Measurements from ENCODE around the gene AIRE. TPM values are rescaled to one million over a fixed set of nuclear protein-coding genes. Genes with fewer than 3 reads are reported as not detected.

The AIRE gene
- total and polyA plus RNA-seq, 2 of the 13 experiments (the other 11 are each of a cell fraction or from before 2014, with no cell fraction given) = not detected

DNA sequence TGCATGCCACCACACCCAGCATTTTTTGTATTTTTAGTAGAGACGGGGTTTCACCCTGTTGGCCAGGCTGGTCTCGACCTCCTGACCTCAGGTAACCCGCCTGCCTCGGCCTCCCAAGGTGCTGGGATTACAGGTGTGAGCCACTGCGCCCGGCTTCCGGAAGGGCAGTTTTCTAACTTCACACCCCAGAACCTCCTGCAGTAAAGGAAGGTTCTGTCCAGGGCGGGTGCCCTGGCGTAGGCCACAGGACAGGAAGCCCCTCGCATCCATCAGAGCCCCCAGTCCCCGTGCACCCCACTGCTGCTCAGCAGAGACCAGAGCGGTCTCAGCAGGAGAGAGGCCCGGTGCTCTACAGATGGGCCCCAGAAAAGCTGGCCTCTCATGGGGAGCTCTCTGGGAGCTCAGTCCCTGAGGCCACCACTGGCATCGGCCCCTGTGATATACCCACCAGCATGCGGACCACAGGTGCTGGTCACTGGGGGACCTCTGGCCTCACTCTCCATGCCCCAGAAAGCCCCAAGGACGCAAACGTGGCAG is 19.9 kb upstream of the AIRE start:
- FAIRE-seq (no peak), ATAC-seq (no peak), DNase-seq (ENCODE audit: low spot score) (no peak)
- TF ChIP-seq MYPOP (CRISPR knock-in tag; IDR thresholded peaks at IDR 0.05) (no peak), ASH2L (IDR thresholded peaks at IDR 0.05; ENCODE audit: insufficient read length, low read depth, low read length) (no peak), KLF12 (CRISPR knock-in tag; IDR thresholded peaks at IDR 0.05; ENCODE audit: borderline replicate concordance) (no peak), ZBTB20 (CRISPR knock-in tag; IDR thresholded peaks at IDR 0.05; ENCODE audit: borderline replicate concordance, low read depth) (no peak), ZNF614 (CRISPR knock-in tag; IDR thresholded peaks at IDR 0.05; ENCODE audit: borderline replicate concordance) (no peak), GATAD2A (CRISPR knock-in tag; IDR thresholded peaks at IDR 0.05) (no peak), ZNF768 (CRISPR knock-in tag; IDR thresholded peaks at IDR 0.05) (no peak)
- Histone ChIP-seq H3K4me3 (replicated peaks in 1 of 3; ENCODE audit: insufficient read depth in 1 of 3, low read depth in 2 of 3, low read length in 3 of 3) (no peak overlapping the region), H3K4me1 (ENCODE audit: insufficient read depth, low read length) (peaks cover 31% of the 10 kb centered on the region), H4K20me1 (ENCODE audit: insufficient read depth, low read length) (no peaks in the 10 kb centered on the region), H3K9me3 (ENCODE audit: low read length) (no peaks in the 10 kb centered on the region), H3K27me3 (ENCODE audit: control insufficient read depth in 1 of 2, insufficient read depth in 2 of 2, low read length in 2 of 2) (peaks cover 1 to 10% of the 10 kb centered on the region in 2 experiments; a peak in 2 of 5 replicates), H3K79me2 (ENCODE audit: insufficient read depth, low read length) (no peaks in the 10 kb centered on the region), H2AFZ (ENCODE audit: low read length) (no peak overlapping the region), H3K9ac (ENCODE audit: insufficient read depth, low read depth, low read length) (no peak overlapping the region), H3K4me2 (ENCODE audit: low read depth, low read length) (no peak overlapping the region), H3K36me3 (replicated peaks in 1 of 2; ENCODE audit: control insufficient read depth in 1 of 2, insufficient read depth in 2 of 2, low read length in 2 of 2) (no peaks in the 10 kb centered on the region), H3K27ac (ENCODE audit: extremely low read length, insufficient read depth, low read length) (no peak overlapping the region)
- WGBS (ENCODE audit: low lambda C conversion rate) = 53% methylated on average over 9 of the region's 17 CpGs
- CTCF ChIA-PET (ENCODE audit: low intra/inter-chr PET ratio, low total read pairs) = no interaction called here
- in situ Hi-C loops (cut with HindIII; ENCODE audit: extremely low pct_ligation_motif_present, low pct_unique_long_range_greater_than_20kb) (no loop called here), intact Hi-C loops (cut with micrococcal nuclease; ENCODE audit: unreplicated experiment) (no loop called here)
- no TSS peak for BruUV-seq (replicated peaks)
- POLR2A ChIA-PET = no interaction called here

GRCh38 chr21:44267655-44268142 is 18.0 kb upstream of the AIRE start:
- CTCF ChIA-PET (ENCODE audit: low intra/inter-chr PET ratio, low total read pairs) = no interaction called here
- BruUV-seq (replicated peaks) = no TSS peak
- ATAC-seq (peak; percentile 87), DNase-seq (ENCODE audit: low spot score) (peak; percentile 35), FAIRE-seq (no peak)
- Histone ChIP-seq H3K9me3 (ENCODE audit: low read length) (no peaks in the 10 kb centered on the region), H2AFZ (ENCODE audit: low read length) (no peak overlapping the region), H3K79me2 (ENCODE audit: insufficient read depth, low read length) (no peaks in the 10 kb centered on the region), H3K9ac (ENCODE audit: insufficient read depth, low read depth, low read length) (no peak overlapping the region), H4K20me1 (ENCODE audit: insufficient read depth, low read length) (no peaks in the 10 kb centered on the region), H3K4me2 (ENCODE audit: low read depth, low read length) (peak overlapping the region; percentile 42), H3K4me1 (ENCODE audit: insufficient read depth, low read length) (peaks cover 25% of the 10 kb centered on the region), H3K27me3 (ENCODE audit: control insufficient read depth in 1 of 2, insufficient read depth in 2 of 2, low read length in 2 of 2) (peaks cover 1 to 7% of the 10 kb centered on the region in 2 experiments; a peak in 1 of 5 replicates), H3K27ac (ENCODE audit: extremely low read length, insufficient read depth, low read length) (no peak overlapping the region), H3K36me3 (replicated peaks in 1 of 2; ENCODE audit: control insufficient read depth in 1 of 2, insufficient read depth in 2 of 2, low read length in 2 of 2) (no peaks in the 10 kb centered on the region), H3K4me3 (replicated peaks in 1 of 3; ENCODE audit: insufficient read depth in 1 of 3, low read depth in 2 of 3, low read length in 3 of 3) (no peak overlapping the region; a peak in 1 of 6 replicates)
- intact Hi-C loops (cut with micrococcal nuclease; ENCODE audit: unreplicated experiment) (no loop called here), in situ Hi-C loops (cut with HindIII; ENCODE audit: extremely low pct_ligation_motif_present, low pct_unique_long_range_greater_than_20kb) (no loop called here)
- POLR2A ChIA-PET = no interaction called here
- 38% methylated on average over 17 of the region's 19 CpGs for WGBS (ENCODE audit: low lambda C conversion rate)
- TF ChIP-seq, protein P1, sequence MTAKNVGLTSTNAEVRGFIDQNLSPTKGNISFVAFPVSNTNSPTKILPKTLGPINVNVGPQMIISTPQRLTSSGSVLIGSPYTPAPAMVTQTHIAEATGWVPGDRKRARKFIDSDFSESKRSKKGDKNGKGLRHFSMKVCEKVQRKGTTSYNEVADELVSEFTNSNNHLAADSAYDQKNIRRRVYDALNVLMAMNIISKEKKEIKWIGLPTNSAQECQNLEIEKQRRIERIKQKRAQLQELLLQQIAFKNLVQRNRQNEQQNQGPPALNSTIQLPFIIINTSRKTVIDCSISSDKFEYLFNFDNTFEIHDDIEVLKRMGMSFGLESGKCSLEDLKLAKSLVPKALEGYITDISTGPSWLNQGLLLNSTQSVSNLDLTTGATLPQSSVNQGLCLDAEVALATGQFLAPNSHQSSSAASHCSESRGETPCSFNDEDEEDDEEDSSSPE (CRISPR knock-in tag; IDR thresholded peaks at IDR 0.05) = no peak
- TF ChIP-seq RFX3 (CRISPR knock-in tag; IDR thresholded peaks at IDR 0.05) = no peak
- no peak for TF ChIP-seq XBP1 (CRISPR knock-in tag; IDR thresholded peaks at IDR 0.05)
- TF ChIP-seq DMTF1 (CRISPR knock-in tag; IDR thresholded peaks at IDR 0.05) = no peak
- TF ChIP-seq UBTF (CRISPR knock-in tag; IDR thresholded peaks at IDR 0.05) = no peak

All from HepG2 (cell line).